GM12891 (cell line): ENCODE data around the gene PFKFB1. TPM values are rescaled to one million over a fixed set of nuclear protein-coding genes. Genes with fewer than 3 reads are reported as not detected.

Experiments
- DNase-seq: peaks from one replicate; pipeline ENCODE4 v3.0.0; 2011; ENCODE audit warnings: low spot score; ENCODE audit not compliant: insufficient read length
- FAIRE-seq: peaks from 2 replicates; lab custom pipeline; 2011; peaks lifted over from hg19 to GRCh38; lab: Jason Lieb, UNC
- PAX5 ChIP-seq: IDR thresholded peaks from 2 replicates; pipeline ENCODE4 v1.6.1; 2011; ENCODE audit warnings: low read length, moderate library complexity, mild to moderate bottlenecking; ENCODE audit not compliant: insufficient read depth, severe bottlenecking
- POLR2A ChIP-seq: IDR thresholded peaks from 2 replicates; pipeline ENCODE4 v1.6.1; 2011; ENCODE audit warnings: low read depth, low read length, control low read depth
- POLR2AphosphoS5 ChIP-seq: IDR thresholded peaks from 2 replicates; pipeline ENCODE4 v1.6.1; 2011; ENCODE audit warnings: low read depth, low read length, control low read depth
- POU2F2 ChIP-seq: IDR thresholded peaks from 2 replicates; pipeline ENCODE4 v1.6.1; 2011; ENCODE audit warnings: low read depth, mild to moderate bottlenecking, control low read depth, low read length, moderate library complexity
- SPI1 ChIP-seq: IDR thresholded peaks from 2 replicates; pipeline ENCODE4 v1.6.1; 2011; ENCODE audit warnings: low read depth, low read length, control low read depth
- TAF1 ChIP-seq: IDR thresholded peaks from 2 replicates; pipeline ENCODE4 v1.6.1; 2011; ENCODE audit warnings: low read depth, low read length, control low read depth
- polyA plus RNA-seq: library from polyadenylated mRNA; unstranded; fragments of >200 nt; gene quantifications from one replicate; pipeline ENCODE4 v1.2.1, GENCODE V29; 2012; ENCODE audit warnings: low read depth, missing spikeins, inconsistent platforms; ENCODE audit not compliant: missing spikeins

Gene PFKFB1
- 0.15 TPM for polyA plus RNA-seq

GRCh38 chrX:54994099-54994498 lies at the start of gene PFKFB1:
Gene PFKFB1, minus strand, starts transcription at chrX:54994188. Its CDS starts 181 bp downstream, at chrX:54994007.
- no peak for FAIRE-seq
- no peak for TF ChIP-seq POU2F2
- TF ChIP-seq SPI1: no peak
- no peak for TF ChIP-seq POLR2A
- no peak for TF ChIP-seq PAX5
- DNase-seq: no peak

- TF ChIP-seq POU2F2: no peak
- no peak for TF ChIP-seq PAX5
- no peak for TF ChIP-seq TAF1
- TF ChIP-seq POLR2AphosphoS5: no peak
- TF ChIP-seq SPI1: no peak
- no peak for TF ChIP-seq POLR2A
- DNase-seq (no peak), FAIRE-seq (no peak)
Observed at GRCh38 chrX:55041514-55041913, 47.5 kb upstream of the PFKFB1 start.

- no peak for FAIRE-seq
- no peak for TF ChIP-seq POLR2AphosphoS5
- TF ChIP-seq SPI1: no peak
Observed at GRCh38 chrX:55039471-55039870, 45.5 kb upstream of the PFKFB1 start.

GRCh38 chrX:55033429-55033828 lies 39.4 kb upstream of the PFKFB1 start:
- TF ChIP-seq SPI1 (no peak), POU2F2 (no peak), PAX5 (no peak), POLR2AphosphoS5 (no peak)
- no peak for FAIRE-seq
- DNase-seq: no peak

More at GRCh38 chrX:55039471-55039870, 45.5 kb upstream of the PFKFB1 start:
- no peak for DNase-seq

- FAIRE-seq: no peak
- no peak for DNase-seq
- TF ChIP-seq PAX5 (no peak), POU2F2 (no peak)
Observed at GRCh38 chrX:55030271-55031205, 36.5 kb upstream of the PFKFB1 start, which contains the start of gene ALAS2. Gene ALAS2, minus strand, starts transcription at chrX:55030977. Its CDS starts 4,977 bp downstream, at chrX:55026000.

- FAIRE-seq (no peak), DNase-seq (no peak)
- TF ChIP-seq POLR2A (no peak), SPI1 (no peak), TAF1 (no peak), PAX5 (no peak), POU2F2 (no peak), POLR2AphosphoS5 (no peak)
Observed at GRCh38 chrX:55029291-55029690, 35.3 kb upstream of the PFKFB1 start.

- FAIRE-seq: no peak
Observed at GRCh38 chrX:55028611-55029010, 34.6 kb upstream of the PFKFB1 start.

GRCh38 chrX:55028040-55028439 lies 34.1 kb upstream of the PFKFB1 start:
- FAIRE-seq (no peak), DNase-seq (no peak)
- TF ChIP-seq TAF1: no peak
- TF ChIP-seq SPI1: no peak
- TF ChIP-seq POU2F2: no peak
- TF ChIP-seq PAX5: no peak

More at GRCh38 chrX:55028611-55029010, 34.6 kb upstream of the PFKFB1 start:
- no peak for TF ChIP-seq TAF1
- TF ChIP-seq POU2F2: no peak
- DNase-seq: no peak

- no peak for DNase-seq
- no peak for TF ChIP-seq SPI1
- TF ChIP-seq PAX5: no peak
- TF ChIP-seq POU2F2: no peak
- no peak for TF ChIP-seq POLR2A
- no peak for TF ChIP-seq TAF1
- no peak for TF ChIP-seq POLR2AphosphoS5
- no peak for FAIRE-seq
Observed at GRCh38 chrX:55026840-55027239, 32.9 kb upstream of the PFKFB1 start.

GRCh38 chrX:55026143-55026542 lies 32.2 kb upstream of the PFKFB1 start:
- DNase-seq: no peak
- FAIRE-seq: no peak
- no peak for TF ChIP-seq POU2F2
- TF ChIP-seq POLR2A: no peak
- no peak for TF ChIP-seq POLR2AphosphoS5
- no peak for TF ChIP-seq PAX5

- DNase-seq: no peak
- FAIRE-seq: no peak
- no peak for TF ChIP-seq POU2F2
- TF ChIP-seq POLR2AphosphoS5: no peak
- TF ChIP-seq POLR2A: no peak
- no peak for TF ChIP-seq SPI1
- no peak for TF ChIP-seq PAX5
- no peak for TF ChIP-seq TAF1
Observed at GRCh38 chrX:55014897-55015299, 20.9 kb upstream of the PFKFB1 start.

DNA sequence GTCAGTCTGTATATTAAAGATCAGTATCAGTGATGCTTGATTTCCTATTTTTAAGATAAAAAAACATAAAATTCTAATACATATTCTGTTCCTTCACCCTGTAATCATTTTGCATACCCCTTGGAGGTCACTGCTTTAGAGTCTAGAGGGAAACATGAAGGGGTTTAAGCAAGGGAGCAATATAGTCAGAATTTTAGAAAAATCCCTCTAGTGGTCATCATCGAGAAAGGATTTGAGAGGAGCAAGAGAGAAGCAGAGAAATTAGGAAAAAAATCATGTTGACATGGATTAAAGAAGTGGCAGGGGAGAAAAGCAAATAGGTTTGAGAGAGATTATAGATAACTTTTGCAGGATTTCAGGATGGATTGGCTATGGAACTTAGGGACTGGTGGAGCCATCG lies 17.3 kb upstream of the PFKFB1 start:
- no peak for TF ChIP-seq TAF1
- no peak for TF ChIP-seq SPI1
- TF ChIP-seq POLR2AphosphoS5: no peak
- no peak for TF ChIP-seq POU2F2
- no peak for TF ChIP-seq POLR2A
- TF ChIP-seq PAX5: no peak
- FAIRE-seq (no peak), DNase-seq (no peak)
